Measurements from ENCODE around the gene SCAI.

- TF ChIP-seq CTCF (IDR thresholded peaks at IDR 0.05), result no peak
- no peak for TF ChIP-seq POLR2A (IDR thresholded peaks at IDR 0.05)
Observed at GRCh38 chr9:125125523-125125922, 17.8 kb downstream of the SCAI start.

Data from thyroid gland (tissue), 4 donors.